Fibroblast of pulmonary artery (primary cell): ENCODE results near the gene YES1.

Experiments
- DNase-seq: peaks from one replicate; pipeline ENCODE4 v3.0.0-alpha.2; 2010; ENCODE audit warnings: low read depth
- H3K4me3 ChIP-seq: replicated peaks from 2 replicates; pipeline ENCODE4 v1.5.1; 2011; ENCODE audit warnings: low read depth, mild to moderate bottlenecking, control low read depth, low read length, moderate library complexity
- TF ChIP-seq, protein P1 (sequence below): IDR thresholded peaks from 2 replicates; pipeline ENCODE4 v1.5.1; 2011; ENCODE audit warnings: mild to moderate bottlenecking, control low read depth, low read length, inconsistent platforms; ENCODE audit errors: missing control alignments

Gene YES1

DNA sequence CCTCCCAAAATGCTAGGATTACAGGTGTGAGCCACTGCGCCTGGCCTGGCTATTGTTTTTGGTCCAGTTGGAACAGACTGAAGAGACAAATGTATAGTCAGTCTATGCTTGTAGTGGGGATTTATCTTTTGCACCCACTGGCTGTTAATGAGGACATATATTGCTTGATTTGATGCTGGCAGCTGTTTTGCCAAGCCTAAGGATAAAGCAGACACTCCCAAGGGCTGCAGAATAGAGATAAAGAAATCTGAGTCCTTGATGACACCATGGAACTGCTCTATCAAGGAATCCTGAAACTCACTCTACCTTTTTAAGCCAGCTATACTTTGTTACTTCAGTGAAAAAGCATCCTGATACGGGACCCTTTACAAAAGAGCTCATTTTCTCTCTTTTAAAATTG is 56.5 kb downstream of the YES1 start:
- DNase-seq, result no peak
- H3K4me3 ChIP-seq, result no peak overlapping the region
- TF ChIP-seq, protein P1, sequence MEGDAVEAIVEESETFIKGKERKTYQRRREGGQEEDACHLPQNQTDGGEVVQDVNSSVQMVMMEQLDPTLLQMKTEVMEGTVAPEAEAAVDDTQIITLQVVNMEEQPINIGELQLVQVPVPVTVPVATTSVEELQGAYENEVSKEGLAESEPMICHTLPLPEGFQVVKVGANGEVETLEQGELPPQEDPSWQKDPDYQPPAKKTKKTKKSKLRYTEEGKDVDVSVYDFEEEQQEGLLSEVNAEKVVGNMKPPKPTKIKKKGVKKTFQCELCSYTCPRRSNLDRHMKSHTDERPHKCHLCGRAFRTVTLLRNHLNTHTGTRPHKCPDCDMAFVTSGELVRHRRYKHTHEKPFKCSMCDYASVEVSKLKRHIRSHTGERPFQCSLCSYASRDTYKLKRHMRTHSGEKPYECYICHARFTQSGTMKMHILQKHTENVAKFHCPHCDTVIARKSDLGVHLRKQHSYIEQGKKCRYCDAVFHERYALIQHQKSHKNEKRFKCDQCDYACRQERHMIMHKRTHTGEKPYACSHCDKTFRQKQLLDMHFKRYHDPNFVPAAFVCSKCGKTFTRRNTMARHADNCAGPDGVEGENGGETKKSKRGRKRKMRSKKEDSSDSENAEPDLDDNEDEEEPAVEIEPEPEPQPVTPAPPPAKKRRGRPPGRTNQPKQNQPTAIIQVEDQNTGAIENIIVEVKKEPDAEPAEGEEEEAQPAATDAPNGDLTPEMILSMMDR, result no peak

DNA sequence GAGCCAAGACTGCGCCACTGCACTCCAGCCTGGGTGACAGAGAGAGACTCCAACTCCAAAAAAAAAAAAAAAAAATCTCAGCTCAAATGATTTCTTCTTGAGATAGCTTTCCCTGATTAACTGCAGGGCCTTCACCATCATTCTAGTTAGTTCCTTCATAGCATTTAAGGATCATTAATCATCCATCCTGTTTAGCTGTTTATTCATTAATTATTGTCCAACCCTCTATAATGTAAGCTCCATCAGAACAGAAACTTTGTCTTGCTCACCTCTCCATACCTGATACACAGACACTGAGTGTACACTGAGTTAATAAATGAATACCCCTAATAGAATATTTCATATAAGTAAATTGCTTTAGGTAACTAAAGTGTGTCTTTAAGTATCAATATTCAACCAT is 57.4 kb downstream of the YES1 start:
- DNase-seq, result no peak
- H3K4me3 ChIP-seq, result no peak overlapping the region
- TF ChIP-seq, protein P1, result no peak

DNA sequence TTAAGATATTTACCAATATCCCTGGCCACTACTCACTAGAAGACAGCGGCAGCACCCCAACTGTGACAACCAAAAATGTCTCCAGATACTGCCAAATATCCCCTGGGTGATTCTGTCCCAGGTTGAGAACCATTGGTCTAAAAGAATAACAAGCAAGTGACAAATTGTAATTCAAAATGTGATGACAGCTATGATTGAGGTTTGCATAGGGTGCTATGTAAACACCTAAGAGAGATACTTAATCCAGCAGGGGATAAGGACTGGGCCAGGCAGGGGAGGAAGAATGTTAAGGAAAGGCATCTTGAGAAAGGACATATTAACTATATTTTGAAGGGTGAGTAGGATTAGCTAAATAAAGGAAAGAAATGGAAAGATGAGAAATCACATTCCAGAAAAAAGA is 61.6 kb downstream of the YES1 start:
- TF ChIP-seq, protein P1, result no peak
- no peak for DNase-seq

DNA sequence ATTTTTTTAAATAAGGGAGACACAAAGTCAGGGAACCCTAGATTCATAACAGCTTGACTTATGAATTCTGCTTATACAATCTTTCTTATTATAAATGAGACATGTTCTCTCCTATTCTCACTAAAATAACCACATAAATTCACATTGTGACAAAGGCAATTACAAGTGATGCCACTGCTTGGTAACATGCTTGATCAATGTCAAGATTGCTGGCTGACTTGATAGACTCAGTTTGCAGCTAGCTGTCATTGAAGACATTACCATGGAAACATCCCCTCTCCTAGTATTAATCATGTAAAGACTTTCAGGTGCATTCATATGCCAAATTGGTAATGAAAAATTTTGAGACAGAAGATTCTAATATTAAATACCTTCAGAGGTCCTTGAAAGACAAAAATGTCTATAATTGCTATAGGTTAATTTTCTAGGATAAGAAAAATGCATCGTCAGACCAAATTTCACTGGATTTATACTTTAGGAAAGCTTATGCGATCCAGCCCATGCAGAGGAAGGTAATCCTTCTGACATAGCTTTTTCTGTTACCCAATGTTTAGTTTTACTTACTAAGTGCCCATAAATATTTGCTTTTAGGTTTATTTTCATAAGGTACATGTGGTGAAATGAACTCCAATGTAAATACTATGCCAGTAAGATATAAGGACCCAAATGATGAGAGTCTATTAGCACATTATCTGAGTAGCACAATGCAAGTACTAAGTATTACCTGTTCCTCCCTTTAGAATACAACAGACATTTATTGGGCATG is 67.0 kb downstream of the YES1 start:
- TF ChIP-seq, protein P1, result no peak
- DNase-seq, result no peak
- no peak overlapping the region for H3K4me3 ChIP-seq

More for the DNA sequence above, 61.6 kb downstream of the YES1 start:
- H3K4me3 ChIP-seq, result no peak overlapping the region

DNA sequence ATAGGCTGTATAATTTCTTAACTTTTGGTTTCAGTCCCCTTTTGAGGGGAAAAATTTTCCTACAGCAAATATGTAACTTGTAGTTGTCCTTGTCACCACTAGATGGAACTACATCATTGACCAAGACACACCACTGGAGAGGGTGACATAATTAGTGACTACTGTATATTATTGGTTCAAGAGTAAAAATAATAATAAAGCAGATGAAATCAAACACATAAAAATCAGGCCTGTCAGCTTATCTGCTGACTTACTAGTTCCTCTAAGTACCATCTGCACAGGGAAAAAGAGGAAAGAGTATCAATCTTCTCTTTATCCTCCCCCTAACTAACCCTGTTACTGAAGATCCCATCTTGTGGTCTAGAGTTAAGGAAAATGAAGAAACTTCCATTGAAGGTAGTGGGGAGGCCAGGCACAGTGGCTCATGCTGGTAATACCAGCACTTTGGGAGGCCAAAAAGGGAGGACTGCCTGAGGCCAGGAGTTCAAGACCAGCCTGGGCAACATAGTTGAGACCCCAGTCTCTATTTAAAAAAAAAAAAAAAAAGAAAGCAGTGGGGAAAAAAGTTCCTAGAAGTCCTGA is 70.0 kb downstream of the YES1 start:
- peak; percentile 77 for DNase-seq
- H3K4me3 ChIP-seq, result no peak overlapping the region
- TF ChIP-seq, protein P1, result peak; percentile 71

DNA sequence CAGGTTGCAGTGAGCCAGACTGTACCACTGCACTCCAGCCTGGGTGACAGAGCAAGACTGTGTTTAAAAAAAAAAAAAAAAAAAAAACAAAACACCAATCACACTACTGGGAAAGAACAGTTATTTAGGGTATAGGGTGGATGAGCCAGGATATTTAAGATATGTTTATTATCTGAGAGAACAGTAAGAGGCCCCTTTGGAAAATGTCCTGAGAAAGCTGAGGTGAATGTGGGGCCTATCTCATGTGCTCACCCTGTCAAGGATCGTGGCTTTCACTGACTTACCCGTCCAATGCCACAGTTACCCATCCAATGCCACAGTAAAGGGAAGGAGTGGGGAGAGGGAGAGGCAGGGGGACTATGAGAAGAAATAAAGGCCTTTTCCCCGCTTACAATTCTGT is 79.7 kb downstream of the YES1 start:
- no peak overlapping the region for H3K4me3 ChIP-seq
- TF ChIP-seq, protein P1, result no peak
- no peak for DNase-seq
